Mesothelial cell of epicardium (in vitro differentiated cells): ENCODE data around the gene MUSTN1. TPM values are rescaled to one million over a fixed set of nuclear protein-coding genes. Genes with fewer than 3 reads are reported as not detected.

Experiments
- DNase-seq, 2 experiments: peaks; one replicate each; pipeline ENCODE4 v3.0.0; 2021; ENCODE audit warnings: low spot score in 2 of 2; ENCODE audit not compliant: unreplicated experiment in 2 of 2
- H3K27ac Mint-ChIP-seq: 2 replicates; pipeline ENCODE4 v1.8.0; 2021; ENCODE audit warnings: mixed read lengths
- H3K27me3 Mint-ChIP-seq: 2 replicates; pipeline ENCODE4 v1.8.0; 2021; ENCODE audit warnings: low read depth, mixed read lengths
- H3K36me3 Mint-ChIP-seq: 2 replicates; pipeline ENCODE4 v1.8.0; 2021; ENCODE audit warnings: mixed read lengths
- H3K4me1 Mint-ChIP-seq: 2 replicates; pipeline ENCODE4 v1.8.0; 2021; ENCODE audit warnings: mixed read lengths
- H3K4me3 Mint-ChIP-seq: 2 replicates; pipeline ENCODE4 v1.8.0; 2021; ENCODE audit warnings: mild to moderate bottlenecking, moderate library complexity, mixed read lengths
- H3K9me3 Mint-ChIP-seq: 2 replicates; pipeline ENCODE4 v1.8.0; 2021; ENCODE audit warnings: mixed read lengths
- total RNA-seq: library from RNA; stranded (reverse); gene quantifications from 3 replicates; pipeline ENCODE4 v1.2.1, GENCODE V29; 2021
- TF ChIP-seq, protein P1 (sequence below): fragments of 200-600 bp; sonication (generic); IDR thresholded peaks from one replicate; pipeline ENCODE4 v1.5.0; 2021; ENCODE audit warnings: antibody characterized with exemption; ENCODE audit not compliant: unreplicated experiment

The MUSTN1 gene
- total RNA-seq, 1 donor from 2014 or later = 1.0 TPM

DNA sequence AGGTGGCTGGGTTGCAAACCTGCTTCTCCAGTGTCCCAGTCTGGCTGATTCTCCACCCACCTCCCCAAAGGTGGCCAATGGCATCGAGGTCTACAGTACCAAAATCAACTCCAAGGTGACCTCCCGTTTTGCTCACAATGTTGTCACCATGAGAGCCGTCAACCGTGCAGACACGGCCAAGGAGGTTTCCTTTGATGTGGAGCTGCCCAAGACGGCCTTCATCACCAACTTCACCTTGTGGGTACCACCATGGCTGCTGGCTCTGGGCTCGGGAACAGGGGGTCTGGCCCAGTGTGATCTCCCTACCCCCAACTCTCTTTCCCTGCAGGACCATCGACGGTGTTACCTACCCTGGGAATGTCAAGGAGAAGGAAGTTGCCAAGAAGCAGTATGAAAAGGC is 38.4 kb downstream of the MUSTN1 start:
- Mint-ChIP-seq H3K27me3 (no peaks in the 10 kb centered on the region), H3K27ac (no peak overlapping the region)

DNA sequence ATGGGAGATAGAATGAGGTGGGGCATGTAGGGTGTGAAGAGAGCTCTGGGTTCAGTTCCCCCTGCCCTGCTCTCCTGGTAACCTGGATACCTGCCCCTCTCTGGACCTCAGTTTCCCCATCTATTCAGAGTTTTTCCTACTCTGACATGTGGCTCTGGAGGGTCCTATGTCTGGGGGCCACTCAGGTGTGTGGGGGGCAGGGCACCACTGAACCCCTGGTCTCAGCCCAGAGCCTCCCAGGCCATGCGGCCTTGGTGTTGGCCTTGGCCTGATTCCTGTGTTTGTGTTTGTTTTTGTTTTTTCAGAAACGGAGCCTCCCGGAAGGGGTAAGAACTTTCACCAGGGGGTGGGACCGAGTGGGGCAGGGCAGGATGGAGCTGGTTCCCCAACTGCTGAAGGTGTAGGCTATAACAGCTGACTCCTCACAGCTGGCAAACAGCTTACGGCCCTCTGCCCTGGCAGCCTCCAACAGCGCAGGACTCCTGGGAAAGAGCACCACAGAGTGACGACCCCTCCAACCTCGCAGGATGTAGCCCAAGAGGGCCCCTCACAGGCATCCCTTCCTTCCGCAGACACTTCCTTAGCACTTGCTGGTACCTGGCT is 39.4 kb downstream of the MUSTN1 start:
- peaks cover 10% of the 10 kb centered on the region for H3K4me1 Mint-ChIP-seq
- no peaks in the 10 kb centered on the region for H3K27me3 Mint-ChIP-seq
- TF ChIP-seq, protein P1, sequence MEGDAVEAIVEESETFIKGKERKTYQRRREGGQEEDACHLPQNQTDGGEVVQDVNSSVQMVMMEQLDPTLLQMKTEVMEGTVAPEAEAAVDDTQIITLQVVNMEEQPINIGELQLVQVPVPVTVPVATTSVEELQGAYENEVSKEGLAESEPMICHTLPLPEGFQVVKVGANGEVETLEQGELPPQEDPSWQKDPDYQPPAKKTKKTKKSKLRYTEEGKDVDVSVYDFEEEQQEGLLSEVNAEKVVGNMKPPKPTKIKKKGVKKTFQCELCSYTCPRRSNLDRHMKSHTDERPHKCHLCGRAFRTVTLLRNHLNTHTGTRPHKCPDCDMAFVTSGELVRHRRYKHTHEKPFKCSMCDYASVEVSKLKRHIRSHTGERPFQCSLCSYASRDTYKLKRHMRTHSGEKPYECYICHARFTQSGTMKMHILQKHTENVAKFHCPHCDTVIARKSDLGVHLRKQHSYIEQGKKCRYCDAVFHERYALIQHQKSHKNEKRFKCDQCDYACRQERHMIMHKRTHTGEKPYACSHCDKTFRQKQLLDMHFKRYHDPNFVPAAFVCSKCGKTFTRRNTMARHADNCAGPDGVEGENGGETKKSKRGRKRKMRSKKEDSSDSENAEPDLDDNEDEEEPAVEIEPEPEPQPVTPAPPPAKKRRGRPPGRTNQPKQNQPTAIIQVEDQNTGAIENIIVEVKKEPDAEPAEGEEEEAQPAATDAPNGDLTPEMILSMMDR = no peak
- H3K4me3 Mint-ChIP-seq = no peak overlapping the region
- no peaks in the 10 kb centered on the region for H3K9me3 Mint-ChIP-seq
- no peak overlapping the region for H3K27ac Mint-ChIP-seq
- no peaks in the 10 kb centered on the region for H3K36me3 Mint-ChIP-seq
- DNase-seq = no peak

More for the DNA sequence above, 38.4 kb downstream of the MUSTN1 start:
- no peaks in the 10 kb centered on the region for H3K9me3 Mint-ChIP-seq
- DNase-seq = no peak
- H3K4me1 Mint-ChIP-seq = peaks cover 12% of the 10 kb centered on the region
- TF ChIP-seq, protein P1 = no peak
- H3K36me3 Mint-ChIP-seq = no peaks in the 10 kb centered on the region
- no peak overlapping the region for H3K4me3 Mint-ChIP-seq

DNA sequence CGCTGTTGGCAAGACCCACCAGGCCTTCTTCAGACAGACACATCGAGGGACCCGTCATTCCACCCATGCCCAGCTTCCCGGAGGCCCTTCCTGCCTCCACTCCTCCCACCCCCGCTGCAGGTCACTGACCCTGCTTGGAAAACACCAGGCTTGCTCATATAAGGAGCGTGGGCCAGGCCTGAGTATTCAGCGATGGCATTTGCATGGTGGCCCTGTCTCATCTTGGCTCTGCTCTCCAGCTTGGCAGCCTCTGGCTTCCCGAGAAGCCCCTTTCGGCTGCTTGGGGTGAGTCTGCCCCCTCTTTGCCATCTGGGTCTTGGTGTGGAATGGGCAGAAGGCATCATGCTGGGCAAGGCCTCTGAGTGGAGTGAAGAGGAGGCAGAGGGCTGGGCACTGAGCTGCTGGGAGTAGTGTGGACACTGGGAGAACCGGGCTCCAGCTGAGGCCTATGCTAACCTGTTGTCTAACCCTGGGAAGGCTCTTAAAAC is 40.2 kb downstream of the MUSTN1 start, which contains the start of gene ITIH3:
Gene ITIH3, plus strand, starts transcription at position 185 of the 488 bp plus-strand sequence. Its CDS starts 8 bp downstream, at position 193.
- H3K36me3 Mint-ChIP-seq = no peaks in the 10 kb centered on the region
- H3K9me3 Mint-ChIP-seq = no peaks in the 10 kb centered on the region
- peaks cover 10% of the 10 kb centered on the region for H3K4me1 Mint-ChIP-seq
- H3K27me3 Mint-ChIP-seq = no peaks in the 10 kb centered on the region
- no peak within 1 kb of the TSS for H3K4me3 Mint-ChIP-seq
- H3K27ac Mint-ChIP-seq = no peak within 1 kb of the TSS
- DNase-seq = no peak
- TF ChIP-seq, protein P1 = no peak

DNA sequence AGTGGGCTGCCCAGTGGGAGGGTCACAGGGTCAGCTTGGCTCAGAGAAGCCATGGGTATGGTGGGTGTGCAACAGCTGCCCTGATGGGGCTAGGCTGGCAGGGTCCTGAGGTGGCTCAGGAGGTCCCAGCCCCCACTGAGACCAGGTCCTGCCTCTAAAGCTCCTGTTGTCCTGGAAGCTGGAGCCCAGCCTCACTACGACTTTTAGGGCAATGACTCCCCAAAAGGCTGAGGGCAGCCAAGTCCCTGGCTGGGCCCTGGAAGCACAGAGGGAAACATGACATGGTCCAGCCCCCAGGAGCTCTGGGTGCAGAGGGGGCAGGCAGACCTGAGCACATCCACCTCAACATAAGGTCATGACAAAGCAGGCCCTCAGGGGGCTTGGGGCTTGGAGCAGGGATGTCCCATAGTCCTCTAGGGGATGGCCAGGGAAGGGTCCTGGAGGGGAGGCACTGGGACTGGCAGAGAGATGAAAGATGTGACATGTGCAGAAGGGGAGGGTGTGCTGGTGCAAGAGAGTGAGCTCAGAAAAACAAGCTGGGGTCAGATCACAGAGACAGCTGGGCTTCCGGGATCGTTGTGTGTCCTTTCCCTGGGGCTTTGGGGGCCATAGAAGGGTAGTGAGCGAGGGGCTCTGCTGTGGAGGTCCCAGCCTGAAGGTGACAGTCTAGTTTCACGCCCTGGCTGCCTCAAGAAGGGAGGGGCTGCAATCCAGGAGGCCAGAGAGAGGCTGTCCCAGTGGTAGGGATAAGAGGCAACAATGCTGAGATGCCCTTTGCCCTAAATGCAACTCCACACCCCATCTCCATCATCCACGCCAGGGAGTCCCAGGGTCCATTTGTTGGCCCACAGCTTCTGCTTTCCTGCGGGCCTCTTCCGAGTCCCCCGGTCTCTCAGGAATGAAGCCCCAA is 40.9 kb downstream of the MUSTN1 start:
- H3K4me3 Mint-ChIP-seq = no peak overlapping the region
- TF ChIP-seq, protein P1 = no peak
- no peak for DNase-seq
- no peaks in the 10 kb centered on the region for H3K9me3 Mint-ChIP-seq
- no peak overlapping the region for H3K27ac Mint-ChIP-seq
- no peaks in the 10 kb centered on the region for H3K27me3 Mint-ChIP-seq
- no peaks in the 10 kb centered on the region for H3K36me3 Mint-ChIP-seq
- H3K4me1 Mint-ChIP-seq = peaks cover 8% of the 10 kb centered on the region

DNA sequence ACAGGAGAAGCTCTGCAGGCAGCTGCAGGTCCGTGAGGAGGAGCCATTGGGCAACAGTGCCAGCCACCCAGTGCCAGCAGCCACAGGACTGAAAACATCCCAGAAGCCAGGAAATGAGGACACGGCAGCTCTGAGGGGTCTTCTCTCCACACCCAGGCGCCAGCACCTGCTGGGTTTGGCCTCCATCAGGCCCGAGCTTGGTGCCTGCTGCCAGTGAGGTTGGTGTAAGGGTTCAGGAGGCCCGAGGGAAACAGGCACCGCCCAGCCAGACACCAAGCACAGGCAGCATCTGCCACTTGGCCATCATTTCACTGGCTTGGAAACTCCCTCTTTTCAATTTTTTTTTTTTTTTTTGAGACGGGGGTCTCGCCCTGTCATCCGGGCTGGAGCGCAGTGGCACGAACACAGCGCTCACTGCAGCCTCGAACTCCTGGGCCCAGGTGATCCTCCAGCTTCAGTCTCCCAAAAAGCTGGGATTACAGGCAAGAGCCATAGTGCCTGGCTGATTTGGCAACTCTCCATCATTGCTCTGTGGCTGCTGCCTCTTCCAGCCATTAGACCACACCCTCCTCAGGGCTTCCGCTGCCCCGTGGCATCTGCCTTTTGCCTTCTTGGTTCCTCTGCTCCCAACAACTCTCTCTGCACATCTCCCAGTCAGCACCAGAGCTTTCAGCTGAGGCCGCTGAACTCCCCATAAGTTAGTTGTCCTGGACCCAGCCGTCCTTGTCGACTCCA is 41.7 kb downstream of the MUSTN1 start:
- TF ChIP-seq, protein P1 = no peak
- no peak overlapping the region for H3K4me3 Mint-ChIP-seq
- no peaks in the 10 kb centered on the region for H3K4me1 Mint-ChIP-seq
- no peaks in the 10 kb centered on the region for H3K36me3 Mint-ChIP-seq
- H3K27ac Mint-ChIP-seq = no peak overlapping the region
- no peak for DNase-seq
- H3K27me3 Mint-ChIP-seq = no peaks in the 10 kb centered on the region
- H3K9me3 Mint-ChIP-seq = no peaks in the 10 kb centered on the region
